ENCODE results near the gene MACROD2. TPM values are rescaled to one million over a fixed set of nuclear protein-coding genes. Genes with fewer than 3 reads are reported as not detected.

The MACROD2 gene
- total RNA-seq, 1 donor from 2014 or later, result 2.4 TPM

DNA sequence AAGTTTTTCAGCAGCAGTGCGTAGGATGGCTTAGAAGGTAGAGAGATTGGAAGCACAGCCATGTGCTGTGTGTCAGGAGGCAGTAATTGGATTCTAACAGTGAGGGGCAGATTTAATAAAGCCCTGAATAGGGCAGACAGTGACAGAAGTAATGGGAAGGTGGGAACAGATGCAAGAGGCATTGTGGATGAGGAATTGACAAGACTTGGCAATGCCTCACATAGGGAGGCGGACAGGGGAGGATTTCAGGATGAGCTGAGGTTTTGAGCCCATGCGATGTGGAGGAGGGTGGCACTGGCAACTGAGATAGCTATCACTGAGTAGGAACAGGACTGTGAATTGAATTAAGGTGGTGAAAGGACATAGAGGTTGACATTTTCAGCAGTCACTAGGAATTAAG is 604.3 kb downstream of the MACROD2 start:
- H3K27ac ChIP-seq (ENCODE audit: low read depth, low read length), result no peak overlapping the region
- Mint-ChIP-seq H3K4me3 (ENCODE audit: unreplicated experiment) (no peak overlapping the region), H3K4me1 (ENCODE audit: low read depth, unreplicated experiment) (no peaks in the 10 kb centered on the region), H3K36me3 (ENCODE audit: low read depth, unreplicated experiment) (no peaks in the 10 kb centered on the region), H3K9me3 (ENCODE audit: unreplicated experiment) (peaks cover 2% of the 10 kb centered on the region), H3K27me3 (ENCODE audit: low read depth, unreplicated experiment) (no peaks in the 10 kb centered on the region), H3K27ac (ENCODE audit: unreplicated experiment) (no peak overlapping the region)
- H2AFZ ChIP-seq (ENCODE audit: low read depth, low read length), result no peak overlapping the region
- no peak for FAIRE-seq
- H3K4me2 ChIP-seq (ENCODE audit: low read length), result no peak overlapping the region
- H3K27me3 ChIP-seq (ENCODE audit: insufficient read depth, low read length), result no peaks in the 10 kb centered on the region
- no peak overlapping the region for H3K4me3 ChIP-seq (ENCODE audit: insufficient read depth, low read depth, low read length)
- TF ChIP-seq, protein P1, sequence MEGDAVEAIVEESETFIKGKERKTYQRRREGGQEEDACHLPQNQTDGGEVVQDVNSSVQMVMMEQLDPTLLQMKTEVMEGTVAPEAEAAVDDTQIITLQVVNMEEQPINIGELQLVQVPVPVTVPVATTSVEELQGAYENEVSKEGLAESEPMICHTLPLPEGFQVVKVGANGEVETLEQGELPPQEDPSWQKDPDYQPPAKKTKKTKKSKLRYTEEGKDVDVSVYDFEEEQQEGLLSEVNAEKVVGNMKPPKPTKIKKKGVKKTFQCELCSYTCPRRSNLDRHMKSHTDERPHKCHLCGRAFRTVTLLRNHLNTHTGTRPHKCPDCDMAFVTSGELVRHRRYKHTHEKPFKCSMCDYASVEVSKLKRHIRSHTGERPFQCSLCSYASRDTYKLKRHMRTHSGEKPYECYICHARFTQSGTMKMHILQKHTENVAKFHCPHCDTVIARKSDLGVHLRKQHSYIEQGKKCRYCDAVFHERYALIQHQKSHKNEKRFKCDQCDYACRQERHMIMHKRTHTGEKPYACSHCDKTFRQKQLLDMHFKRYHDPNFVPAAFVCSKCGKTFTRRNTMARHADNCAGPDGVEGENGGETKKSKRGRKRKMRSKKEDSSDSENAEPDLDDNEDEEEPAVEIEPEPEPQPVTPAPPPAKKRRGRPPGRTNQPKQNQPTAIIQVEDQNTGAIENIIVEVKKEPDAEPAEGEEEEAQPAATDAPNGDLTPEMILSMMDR (IDR thresholded peaks at IDR 0.05; ENCODE audit: insufficient read depth, low read depth, low read length), result no peak
- no peak for TF ChIP-seq EZH2 (IDR thresholded peaks at IDR 0.05; ENCODE audit: insufficient read depth, low read length)
- no peaks in the 10 kb centered on the region for H3K36me3 ChIP-seq (ENCODE audit: insufficient read depth, low read length)
- no peaks in the 10 kb centered on the region for H4K20me1 ChIP-seq (ENCODE audit: insufficient read depth, low read length)
- H3K79me2 ChIP-seq (ENCODE audit: insufficient read depth, low read length), result no peaks in the 10 kb centered on the region
- H3K9me3 ChIP-seq (ENCODE audit: insufficient read depth, low read depth, low read length), result no peaks in the 10 kb centered on the region
- no peaks in the 10 kb centered on the region for H3K4me1 ChIP-seq (ENCODE audit: insufficient read depth, low read length)
- no peak for DNase-seq (ENCODE audit: low read depth)
- H3K9ac ChIP-seq (ENCODE audit: low read length), result no peak overlapping the region

DNA sequence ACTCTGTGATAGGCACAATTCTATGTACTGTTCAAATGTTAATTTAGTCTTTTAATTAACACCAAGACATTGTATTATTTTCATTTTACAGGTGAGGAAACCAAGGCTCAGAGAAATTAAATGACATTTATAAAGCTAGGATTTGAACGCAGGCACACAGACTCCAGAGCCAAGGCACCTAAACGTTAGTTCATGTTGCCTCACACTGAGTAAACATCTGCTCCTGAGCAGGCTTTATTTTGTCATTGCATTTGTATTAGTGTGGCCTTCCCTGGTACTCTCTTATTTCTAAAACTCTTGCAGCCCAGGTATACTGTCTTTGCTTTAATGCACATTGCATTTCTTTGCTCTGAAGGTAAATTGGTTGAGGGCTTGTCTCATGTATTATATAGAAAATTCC is 605.2 kb downstream of the MACROD2 start:
- no peak overlapping the region for H3K4me3 Mint-ChIP-seq (ENCODE audit: unreplicated experiment)
- Histone ChIP-seq H2AFZ (ENCODE audit: low read depth, low read length) (no peak overlapping the region), H3K9me3 (ENCODE audit: insufficient read depth, low read depth, low read length) (no peaks in the 10 kb centered on the region), H3K79me2 (ENCODE audit: insufficient read depth, low read length) (no peaks in the 10 kb centered on the region), H3K36me3 (ENCODE audit: insufficient read depth, low read length) (no peaks in the 10 kb centered on the region), H3K27ac (ENCODE audit: low read depth, low read length) (no peak overlapping the region), H4K20me1 (ENCODE audit: insufficient read depth, low read length) (no peaks in the 10 kb centered on the region), H3K4me2 (ENCODE audit: low read length) (no peak overlapping the region), H3K4me3 (ENCODE audit: insufficient read depth, low read depth, low read length) (no peak overlapping the region), H3K27me3 (ENCODE audit: insufficient read depth, low read length) (no peaks in the 10 kb centered on the region), H3K4me1 (ENCODE audit: insufficient read depth, low read length) (no peaks in the 10 kb centered on the region), H3K9ac (ENCODE audit: low read length) (no peak overlapping the region)
- FAIRE-seq (no peak), DNase-seq (ENCODE audit: low read depth) (no peak)
- no peaks in the 10 kb centered on the region for H3K36me3 Mint-ChIP-seq (ENCODE audit: low read depth, unreplicated experiment)
- no peaks in the 10 kb centered on the region for H3K27me3 Mint-ChIP-seq (ENCODE audit: low read depth, unreplicated experiment)
- H3K9me3 Mint-ChIP-seq (ENCODE audit: unreplicated experiment), result no peaks in the 10 kb centered on the region
- TF ChIP-seq EZH2 (IDR thresholded peaks at IDR 0.05; ENCODE audit: insufficient read depth, low read length), result no peak
- TF ChIP-seq, protein P1 (IDR thresholded peaks at IDR 0.05; ENCODE audit: insufficient read depth, low read depth, low read length), result no peak
- no peak overlapping the region for H3K27ac Mint-ChIP-seq (ENCODE audit: unreplicated experiment)
- no peaks in the 10 kb centered on the region for H3K4me1 Mint-ChIP-seq (ENCODE audit: low read depth, unreplicated experiment)

DNA sequence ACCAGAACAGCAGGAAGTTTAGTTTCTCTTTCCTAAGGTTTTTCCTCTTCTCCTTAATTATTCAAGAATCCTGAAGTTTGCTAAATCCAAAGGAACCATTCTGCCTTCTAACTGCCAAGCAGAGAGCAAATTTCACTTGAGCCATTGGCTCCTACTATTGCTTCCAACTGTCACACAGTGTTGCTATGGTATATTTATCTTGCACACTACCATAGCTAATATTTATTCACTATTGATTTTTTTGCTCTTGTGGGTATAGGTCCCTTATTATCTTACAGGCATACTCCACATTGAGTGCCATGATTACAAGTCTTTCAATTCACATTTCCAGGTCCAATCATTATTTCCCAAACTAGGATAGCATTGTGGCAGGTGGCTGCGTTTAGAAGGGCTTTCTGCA is 608.8 kb downstream of the MACROD2 start:
- Mint-ChIP-seq H3K27ac (ENCODE audit: unreplicated experiment) (no peak overlapping the region), H3K4me1 (ENCODE audit: low read depth, unreplicated experiment) (no peaks in the 10 kb centered on the region), H3K36me3 (ENCODE audit: low read depth, unreplicated experiment) (no peaks in the 10 kb centered on the region), H3K27me3 (ENCODE audit: low read depth, unreplicated experiment) (no peaks in the 10 kb centered on the region), H3K4me3 (ENCODE audit: unreplicated experiment) (no peak overlapping the region), H3K9me3 (ENCODE audit: unreplicated experiment) (no peaks in the 10 kb centered on the region)
- no peaks in the 10 kb centered on the region for H3K79me2 ChIP-seq (ENCODE audit: insufficient read depth, low read length)
- no peaks in the 10 kb centered on the region for H3K36me3 ChIP-seq (ENCODE audit: insufficient read depth, low read length)
- H2AFZ ChIP-seq (ENCODE audit: low read depth, low read length), result no peak overlapping the region
- TF ChIP-seq, protein P1 (IDR thresholded peaks at IDR 0.05; ENCODE audit: insufficient read depth, low read depth, low read length), result no peak
- no peak for TF ChIP-seq EZH2 (IDR thresholded peaks at IDR 0.05; ENCODE audit: insufficient read depth, low read length)
- H3K4me3 ChIP-seq (ENCODE audit: insufficient read depth, low read depth, low read length), result no peak overlapping the region
- H3K27ac ChIP-seq (ENCODE audit: low read depth, low read length), result no peak overlapping the region
- FAIRE-seq (no peak), DNase-seq (ENCODE audit: low read depth) (no peak)
- no peaks in the 10 kb centered on the region for H3K9me3 ChIP-seq (ENCODE audit: insufficient read depth, low read depth, low read length)
- H4K20me1 ChIP-seq (ENCODE audit: insufficient read depth, low read length), result no peaks in the 10 kb centered on the region
- no peak overlapping the region for H3K9ac ChIP-seq (ENCODE audit: low read length)
- H3K4me1 ChIP-seq (ENCODE audit: insufficient read depth, low read length), result no peaks in the 10 kb centered on the region
- no peaks in the 10 kb centered on the region for H3K27me3 ChIP-seq (ENCODE audit: insufficient read depth, low read length)
- H3K4me2 ChIP-seq (ENCODE audit: low read length), result no peak overlapping the region
